T1000 (cell line): ENCODE results near the gene RPS19.

Experiments
- DNase-seq: peaks from one replicate; lab custom pipeline; 2025; ENCODE audit warnings: mixed read lengths; lab: John Stamatoyannopoulos, UW

The RPS19 gene

GRCh38 chr19:41879080-41879479, 19.0 kb downstream of the RPS19 start:
- DNase-seq, result no peak

GRCh38 chr19:41879670-41880328, 19.7 kb downstream of the RPS19 start:
- no peak for DNase-seq

GRCh38 chr19:41880329-41880708, 20.3 kb downstream of the RPS19 start:
- no peak for DNase-seq

GRCh38 chr19:41882568-41883462, 22.8 kb downstream of the RPS19 start, which contains the start of gene ARHGEF1:
ARHGEF1 (plus strand) TSS chr19:41883184; CDS start chr19:41888083, 4,899 bp downstream.
- no peak for DNase-seq

- DNase-seq, result no peak
Measured at GRCh38 chr19:41883463-41883820, 23.4 kb downstream of the RPS19 start.

- peak; percentile 88 for DNase-seq
Measured at GRCh38 chr19:41883821-41884733, 24.0 kb downstream of the RPS19 start.

GRCh38 chr19:41886761-41887710, 27.0 kb downstream of the RPS19 start:
- no peak for DNase-seq

GRCh38 chr19:41887711-41888382, 27.8 kb downstream of the RPS19 start:
- peak; percentile 84 for DNase-seq

- no peak for DNase-seq
Measured at GRCh38 chr19:41888926-41889325, 28.9 kb downstream of the RPS19 start.

- DNase-seq, result no peak
Measured at GRCh38 chr19:41889896-41890295, 29.8 kb downstream of the RPS19 start.

GRCh38 chr19:41890936-41891335, 30.9 kb downstream of the RPS19 start:
- no peak for DNase-seq

- DNase-seq, result no peak
Measured at GRCh38 chr19:41892173-41892902, 32.3 kb downstream of the RPS19 start.

GRCh38 chr19:41893899-41894298, 33.8 kb downstream of the RPS19 start:
- DNase-seq, result no peak

GRCh38 chr19:41894350-41894749, 34.3 kb downstream of the RPS19 start:
- no peak for DNase-seq

- no peak for DNase-seq
Measured at GRCh38 chr19:41895745-41896580, 35.9 kb downstream of the RPS19 start.

GRCh38 chr19:41896581-41896942, 36.5 kb downstream of the RPS19 start:
- no peak for DNase-seq

- DNase-seq, result no peak
Measured at GRCh38 chr19:41897181-41897580, 37.1 kb downstream of the RPS19 start.

GRCh38 chr19:41897820-41898219, 37.8 kb downstream of the RPS19 start:
- no peak for DNase-seq

GRCh38 chr19:41898235-41898634, 38.2 kb downstream of the RPS19 start:
- DNase-seq, result no peak
